Type B pancreatic cell (in vitro differentiated cells): ENCODE measurements around the gene ANKMY2. TPM values are rescaled to one million over a fixed set of nuclear protein-coding genes. Genes with fewer than 3 reads are reported as not detected.

ENCODE experiments used
- DNase-seq: peaks from one replicate; pipeline ENCODE4 v3.0.0; 2021; ENCODE audit warnings: mixed read lengths; ENCODE audit not compliant: unreplicated experiment; ENCODE audit errors: extremely low spot score
- H3K27ac Mint-ChIP-seq: 2 replicates; pipeline ENCODE4 v1.8.0; 2021; ENCODE audit warnings: mild to moderate bottlenecking, mixed read lengths
- H3K27me3 Mint-ChIP-seq: 2 replicates; pipeline ENCODE4 v1.8.0; 2021; ENCODE audit warnings: mixed read lengths
- H3K36me3 Mint-ChIP-seq: 2 replicates; pipeline ENCODE4 v1.8.0; 2021; ENCODE audit warnings: mixed read lengths
- H3K4me1 Mint-ChIP-seq: one replicate; pipeline ENCODE4 v1.8.0; 2021; ENCODE audit warnings: mixed read lengths; ENCODE audit not compliant: unreplicated experiment
- H3K4me3 Mint-ChIP-seq: 2 replicates; pipeline ENCODE4 v1.8.0; 2021; ENCODE audit warnings: mild to moderate bottlenecking, mixed read lengths
- H3K9me3 Mint-ChIP-seq: 2 replicates; pipeline ENCODE4 v1.8.0; 2021; ENCODE audit warnings: mixed read lengths
- CTCF ChIP-seq: fragments of 200-600 bp; sonication (generic); conservative IDR thresholded peaks from 2 replicates; pipeline ENCODE4 v1.5.0; 2021; ENCODE audit warnings: antibody characterized with exemption, mild to moderate bottlenecking
- total RNA-seq: library from RNA; stranded (reverse); gene quantifications from 2 replicates; pipeline ENCODE4 v1.2.1, GENCODE V29; 2021; ENCODE audit warnings: low replicate concordance

Gene ANKMY2
- total RNA-seq, 1 donor from 2014 or later = 21.5 TPM

- no peak overlapping the region for H3K4me3 Mint-ChIP-seq
- H3K27ac Mint-ChIP-seq = no peak overlapping the region
- no peaks in the 10 kb centered on the region for H3K27me3 Mint-ChIP-seq
- DNase-seq = no peak
- peaks cover 31% of the 10 kb centered on the region for H3K36me3 Mint-ChIP-seq
- TF ChIP-seq CTCF = no peak
- H3K4me1 Mint-ChIP-seq = no peaks in the 10 kb centered on the region
- no peaks in the 10 kb centered on the region for H3K9me3 Mint-ChIP-seq
Measured at GRCh38 chr7:16615228-16615627, 30.3 kb downstream of the ANKMY2 start.

- peaks cover 8% of the 10 kb centered on the region for H3K4me1 Mint-ChIP-seq
- no peaks in the 10 kb centered on the region for H3K9me3 Mint-ChIP-seq
- H3K27me3 Mint-ChIP-seq = no peaks in the 10 kb centered on the region
- H3K4me3 Mint-ChIP-seq = no peak overlapping the region
- no peak overlapping the region for H3K27ac Mint-ChIP-seq
- DNase-seq = no peak
- peaks cover 34% of the 10 kb centered on the region for H3K36me3 Mint-ChIP-seq
- no peak for TF ChIP-seq CTCF
Measured at GRCh38 chr7:16611711-16612110, 33.8 kb downstream of the ANKMY2 start.

- no peak for TF ChIP-seq CTCF
- Mint-ChIP-seq H3K36me3 (peaks cover 31% of the 10 kb centered on the region), H3K27ac (peak overlapping the region; percentile 52)
Measured at GRCh38 chr7:16609842-16610450, 35.6 kb downstream of the ANKMY2 start.

GRCh38 chr7:16606704-16607103, 38.9 kb downstream of the ANKMY2 start:
- no peak for DNase-seq
- Mint-ChIP-seq H3K27me3 (no peaks in the 10 kb centered on the region), H3K4me3 (no peak overlapping the region), H3K27ac (no peak overlapping the region), H3K36me3 (peaks cover 57% of the 10 kb centered on the region), H3K4me1 (peaks cover 8% of the 10 kb centered on the region), H3K9me3 (no peaks in the 10 kb centered on the region)
- TF ChIP-seq CTCF = no peak

More at GRCh38 chr7:16609842-16610450, 35.6 kb downstream of the ANKMY2 start:
- DNase-seq = no peak
- peaks cover 8% of the 10 kb centered on the region for H3K4me1 Mint-ChIP-seq
- H3K4me3 Mint-ChIP-seq = peak overlapping the region; percentile 38
- no peaks in the 10 kb centered on the region for H3K9me3 Mint-ChIP-seq
- no peaks in the 10 kb centered on the region for H3K27me3 Mint-ChIP-seq

GRCh38 chr7:16604054-16604453, 41.5 kb downstream of the ANKMY2 start:
- Mint-ChIP-seq H3K27me3 (no peaks in the 10 kb centered on the region), H3K9me3 (no peaks in the 10 kb centered on the region), H3K4me1 (no peaks in the 10 kb centered on the region), H3K27ac (no peak overlapping the region), H3K4me3 (no peak overlapping the region), H3K36me3 (peaks cover 53% of the 10 kb centered on the region)
- no peak for DNase-seq
- peak; percentile 37 for TF ChIP-seq CTCF
